OCI-LY7 (cell line): Measurements from ENCODE around the gene FHIT. TPM values are rescaled to one million over a fixed set of nuclear protein-coding genes. Genes with fewer than 3 reads are reported as not detected.

ENCODE experiments used
- BruUV-seq: library from RNA; stranded (reverse); fragments of 400-500 nt; replicated peaks from 2 replicates; lab custom pipeline; 2021; lab: Mats Ljungman, UMichigan
- CTCF ChIA-PET: fragments of 300-600 bp; sonication (Branson Sonifier 250); formaldehyde crosslinking; loops from one replicate; lab custom pipeline; 2022; ENCODE audit warnings: antibody characterized with exemption; ENCODE audit not compliant: unreplicated experiment; lab: Charles Lee
- POLR2A ChIA-PET: fragments of 300-600 bp; sonication (Branson Sonifier 250); formaldehyde crosslinking; loops from one replicate; lab custom pipeline; 2022; ENCODE audit warnings: antibody characterized with exemption; lab: Charles Lee
- DNase-seq: peaks from one replicate; pipeline ENCODE4 v3.0.0-alpha.2; 2015; ENCODE audit warnings: low spot score
- H2AFZ ChIP-seq: fragments of 200-600 bp; sonication (generic), shearing (Covaris generic); 2 replicates; pipeline ENCODE4 v1.6.1; 2014; ENCODE audit warnings: mild to moderate bottlenecking, antibody characterized with exemption, low read length, moderate library complexity
- H3K27ac ChIP-seq: fragments of 200-600 bp; sonication (generic); 2 replicates; pipeline ENCODE4 v1.5.1; 2014; ENCODE audit warnings: mixed run types, low read depth, mild to moderate bottlenecking, moderate library complexity, low read length, inconsistent platforms; ENCODE audit not compliant: poor library complexity, severe bottlenecking
- H3K36me3 ChIP-seq: fragments of 200-600 bp; sonication (generic); 2 replicates; pipeline ENCODE4 v1.6.1; 2014; ENCODE audit warnings: mild to moderate bottlenecking, antibody characterized with exemption, low read length, moderate library complexity, mixed read lengths; ENCODE audit not compliant: insufficient read depth
- H3K4me1 ChIP-seq: fragments of 200-600 bp; sonication (generic); 2 replicates; pipeline ENCODE4 v1.5.1; 2014; ENCODE audit warnings: mild to moderate bottlenecking, low read length; ENCODE audit not compliant: insufficient read depth, poor library complexity, severe bottlenecking
- H3K4me2 ChIP-seq: fragments of 200-600 bp; sonication (generic); 2 replicates; pipeline ENCODE4 v1.6.1; 2014; ENCODE audit warnings: mild to moderate bottlenecking, low read length
- H3K4me3 ChIP-seq: fragments of 200-600 bp; sonication (generic); 2 replicates; pipeline ENCODE4 v1.5.1; 2014; ENCODE audit warnings: mild to moderate bottlenecking, low read depth, low read length; ENCODE audit not compliant: poor library complexity, severe bottlenecking
- H3K79me2 ChIP-seq: fragments of 200-600 bp; sonication (generic); 2 replicates; pipeline ENCODE4 v1.6.1; 2016; ENCODE audit warnings: low read depth, mild to moderate bottlenecking, low read length, moderate library complexity, mixed read lengths; ENCODE audit not compliant: insufficient read depth
- H3K9me2 ChIP-seq: fragments of 200-600 bp; sonication (generic); 2 replicates; pipeline ENCODE4 v1.6.1; 2016; ENCODE audit warnings: mild to moderate bottlenecking, low read length, mixed read lengths; ENCODE audit not compliant: insufficient read depth
- H3K9me3 ChIP-seq: fragments of 200-600 bp; sonication (generic); 2 replicates; pipeline ENCODE4 v1.6.1; 2014; ENCODE audit warnings: mild to moderate bottlenecking, mixed run types, low read length, mixed read lengths
- H4K20me1 ChIP-seq: fragments of 200-600 bp; sonication (generic); 2 replicates; pipeline ENCODE4 v1.6.1; 2014; ENCODE audit warnings: mild to moderate bottlenecking, antibody characterized with exemption, low read length, moderate library complexity, mixed read lengths; ENCODE audit not compliant: insufficient read depth
- EZH2phosphoT487 ChIP-seq: fragments of 200-600 bp; sonication (generic); IDR thresholded peaks from 2 replicates; pipeline ENCODE4 v1.6.1; 2018; ENCODE audit warnings: low read depth, borderline replicate concordance, mild to moderate bottlenecking, mixed run types, antibody characterized with exemption, low read length, moderate library complexity, mixed read lengths
- intact Hi-C: fragments of 100-400 bp; cut with micrococcal nuclease; formaldehyde crosslinking; loops from one replicate; pipeline ENCODE4 v1.10.0; 2022; ENCODE audit not compliant: unreplicated experiment
- total RNA-seq, 2 experiments: library from RNA; depleted of rRNA in 1 of 2; stranded (reverse); fragments of >200 nt in 1 of 2; shearing (Covaris generic) in 1 of 2; gene quantifications; 2 replicates each; pipeline ENCODE4 v1.2.3, GENCODE V29; 2014 to 2022
- TF ChIP-seq, protein P1 (sequence below): fragments of 200-600 bp; sonication (generic); conservative IDR thresholded peaks from 2 replicates; pipeline ENCODE4 v1.5.1; 2014; ENCODE audit warnings: mild to moderate bottlenecking, antibody characterized with exemption, low read length, moderate library complexity, mixed read lengths

The FHIT gene
- total RNA-seq, 2 experiments from 2014 or later = 5.0 to 10.9 TPM

DNA sequence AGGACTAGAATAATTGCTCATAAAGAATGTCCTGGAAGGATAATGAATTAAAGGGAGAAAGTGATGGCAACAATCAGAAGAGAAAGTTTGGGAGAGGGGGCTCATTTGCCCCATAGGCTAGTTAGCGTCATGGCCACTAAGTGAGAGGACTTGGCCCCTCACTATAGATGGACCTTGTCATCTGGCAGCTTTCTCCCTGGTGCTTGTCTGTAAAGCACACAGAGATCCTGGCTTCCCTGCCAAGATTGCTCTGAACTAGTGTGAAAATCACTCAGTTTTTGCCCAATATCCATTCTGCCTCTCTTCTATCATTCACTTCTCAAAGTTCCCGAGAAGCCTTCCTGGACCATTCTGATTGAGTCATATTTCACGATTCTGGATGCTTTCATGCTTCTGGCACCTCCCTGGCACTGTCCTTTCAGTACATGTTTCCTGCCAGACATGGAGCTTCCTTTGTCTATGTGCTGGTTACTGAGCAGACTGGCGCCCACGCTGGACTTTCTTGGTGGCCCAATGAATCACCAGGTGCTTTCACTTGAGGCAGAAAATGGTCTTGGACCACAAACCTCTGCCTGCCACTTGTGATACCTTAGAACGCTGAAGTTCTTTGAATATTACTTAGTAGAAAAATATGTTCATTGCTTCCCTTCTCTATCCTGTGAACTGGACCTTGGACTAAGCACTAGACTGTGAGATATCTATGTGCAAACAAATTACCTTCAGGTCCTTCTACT, 1491.8 kb downstream of the FHIT start:
- no peak overlapping the region for H3K4me2 ChIP-seq
- no peak for DNase-seq
- no peaks in the 10 kb centered on the region for H3K9me2 ChIP-seq
- intact Hi-C loops = no loop called here
- no peaks in the 10 kb centered on the region for H3K36me3 ChIP-seq
- no TSS peak for BruUV-seq
- ChIA-PET POLR2A (interaction anchor here (0.6 to 1.1 kb wide), 2 partner anchors 15 to 113 kb away, joined by 3 read pairs; no protein-coding TSS in a partner anchor), CTCF (no interaction called here)
- H3K4me3 ChIP-seq = no peak overlapping the region
- H3K9me3 ChIP-seq = no peaks in the 10 kb centered on the region
- H2AFZ ChIP-seq = no peak overlapping the region
- no peak overlapping the region for H3K27ac ChIP-seq
- no peaks in the 10 kb centered on the region for H3K79me2 ChIP-seq
- no peaks in the 10 kb centered on the region for H4K20me1 ChIP-seq
- no peaks in the 10 kb centered on the region for H3K4me1 ChIP-seq
- no peak for TF ChIP-seq EZH2phosphoT487
- TF ChIP-seq, protein P1, sequence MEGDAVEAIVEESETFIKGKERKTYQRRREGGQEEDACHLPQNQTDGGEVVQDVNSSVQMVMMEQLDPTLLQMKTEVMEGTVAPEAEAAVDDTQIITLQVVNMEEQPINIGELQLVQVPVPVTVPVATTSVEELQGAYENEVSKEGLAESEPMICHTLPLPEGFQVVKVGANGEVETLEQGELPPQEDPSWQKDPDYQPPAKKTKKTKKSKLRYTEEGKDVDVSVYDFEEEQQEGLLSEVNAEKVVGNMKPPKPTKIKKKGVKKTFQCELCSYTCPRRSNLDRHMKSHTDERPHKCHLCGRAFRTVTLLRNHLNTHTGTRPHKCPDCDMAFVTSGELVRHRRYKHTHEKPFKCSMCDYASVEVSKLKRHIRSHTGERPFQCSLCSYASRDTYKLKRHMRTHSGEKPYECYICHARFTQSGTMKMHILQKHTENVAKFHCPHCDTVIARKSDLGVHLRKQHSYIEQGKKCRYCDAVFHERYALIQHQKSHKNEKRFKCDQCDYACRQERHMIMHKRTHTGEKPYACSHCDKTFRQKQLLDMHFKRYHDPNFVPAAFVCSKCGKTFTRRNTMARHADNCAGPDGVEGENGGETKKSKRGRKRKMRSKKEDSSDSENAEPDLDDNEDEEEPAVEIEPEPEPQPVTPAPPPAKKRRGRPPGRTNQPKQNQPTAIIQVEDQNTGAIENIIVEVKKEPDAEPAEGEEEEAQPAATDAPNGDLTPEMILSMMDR = no peak

DNA sequence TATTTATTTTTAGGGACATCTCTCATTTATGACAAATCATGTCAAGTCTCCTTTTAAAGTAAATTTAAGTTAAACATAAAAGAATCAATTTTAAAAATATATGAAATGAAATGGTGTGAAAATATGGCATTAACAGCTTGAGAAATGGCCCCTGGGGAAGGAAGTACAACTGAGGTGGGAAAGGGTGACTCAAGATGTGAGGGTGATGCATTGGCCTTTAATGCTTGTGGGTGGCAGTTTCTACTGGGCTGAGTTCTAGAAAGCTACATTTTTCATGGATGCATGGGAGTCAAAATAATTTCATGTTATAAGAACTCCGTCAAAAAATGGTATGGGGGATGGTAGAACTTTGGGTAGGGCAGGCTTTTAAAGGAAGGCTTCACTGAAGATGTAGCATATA, 1492.6 kb downstream of the FHIT start:
- no peak overlapping the region for H3K27ac ChIP-seq
- POLR2A ChIA-PET = no interaction called here
- intact Hi-C loops = no loop called here

DNA sequence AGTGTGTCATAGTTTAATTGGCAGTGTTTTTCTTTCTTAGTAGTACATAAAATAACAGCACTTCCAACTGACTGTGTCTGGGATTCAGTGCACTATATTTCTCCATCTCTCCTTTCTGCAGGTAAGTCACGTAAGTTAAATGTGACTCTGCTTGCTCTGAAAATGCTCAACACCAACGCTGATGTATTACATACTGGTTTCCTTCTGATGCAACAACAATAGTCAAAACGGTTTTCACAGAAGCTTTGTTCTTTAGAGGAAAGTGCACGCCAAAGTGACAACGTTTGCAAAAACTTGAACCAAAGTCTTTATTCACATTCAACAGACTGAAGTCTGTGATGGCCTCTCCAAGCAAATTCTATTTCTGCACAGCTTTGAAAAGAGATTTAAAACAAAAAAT, 1494.3 kb downstream of the FHIT start:
- Histone ChIP-seq H2AFZ (no peak overlapping the region), H3K27ac (no peak overlapping the region), H3K4me3 (no peak overlapping the region), H4K20me1 (no peaks in the 10 kb centered on the region), H3K79me2 (no peaks in the 10 kb centered on the region), H3K9me2 (no peaks in the 10 kb centered on the region), H3K4me1 (no peaks in the 10 kb centered on the region), H3K9me3 (no peaks in the 10 kb centered on the region), H3K36me3 (no peaks in the 10 kb centered on the region), H3K4me2 (no peak overlapping the region)
- TF ChIP-seq, protein P1 = no peak
- TF ChIP-seq EZH2phosphoT487 = no peak
- POLR2A ChIA-PET = no interaction called here
- CTCF ChIA-PET = no interaction called here
- DNase-seq = no peak
- intact Hi-C loops = no loop called here
- BruUV-seq = no TSS peak

More for the DNA sequence above, 1492.6 kb downstream of the FHIT start:
- Histone ChIP-seq H3K4me2 (no peak overlapping the region), H2AFZ (no peak overlapping the region), H3K4me1 (no peaks in the 10 kb centered on the region), H3K9me3 (no peaks in the 10 kb centered on the region), H3K4me3 (no peak overlapping the region), H3K36me3 (no peaks in the 10 kb centered on the region), H4K20me1 (no peaks in the 10 kb centered on the region), H3K9me2 (no peaks in the 10 kb centered on the region), H3K79me2 (no peaks in the 10 kb centered on the region)
- CTCF ChIA-PET = no interaction called here
- no peak for TF ChIP-seq EZH2phosphoT487
- DNase-seq = no peak
- BruUV-seq = no TSS peak
